ENCODE data around the gene KLHL11. TPM values are rescaled to one million over a fixed set of nuclear protein-coding genes. Genes with fewer than 3 reads are reported as not detected.

KLHL11 gene
- total and polyA plus RNA-seq, 8 donors = 8.7 to 13.3 (median 9.9) TPM

GRCh38 chr17:41818024-41818423 lies 47.2 kb downstream of the KLHL11 start:
- no peaks in the 10 kb centered on the region for H3K36me3 ChIP-seq
- no peak for TF ChIP-seq CTCF (IDR thresholded peaks at IDR 0.05)
- no peak overlapping the region for H3K4me3 ChIP-seq
- no peak overlapping the region for H3K27ac ChIP-seq
- no peaks in the 10 kb centered on the region for H3K4me1 ChIP-seq
- peaks cover 0 to 2% of the 10 kb centered on the region in 2 donors for H3K27me3 ChIP-seq
- H3K9me3 ChIP-seq = no peaks in the 10 kb centered on the region
- ATAC-seq (no peak), DNase-seq (no peak)
- intact Hi-C loops (cut with DNase I) = no loop called here

DNA sequence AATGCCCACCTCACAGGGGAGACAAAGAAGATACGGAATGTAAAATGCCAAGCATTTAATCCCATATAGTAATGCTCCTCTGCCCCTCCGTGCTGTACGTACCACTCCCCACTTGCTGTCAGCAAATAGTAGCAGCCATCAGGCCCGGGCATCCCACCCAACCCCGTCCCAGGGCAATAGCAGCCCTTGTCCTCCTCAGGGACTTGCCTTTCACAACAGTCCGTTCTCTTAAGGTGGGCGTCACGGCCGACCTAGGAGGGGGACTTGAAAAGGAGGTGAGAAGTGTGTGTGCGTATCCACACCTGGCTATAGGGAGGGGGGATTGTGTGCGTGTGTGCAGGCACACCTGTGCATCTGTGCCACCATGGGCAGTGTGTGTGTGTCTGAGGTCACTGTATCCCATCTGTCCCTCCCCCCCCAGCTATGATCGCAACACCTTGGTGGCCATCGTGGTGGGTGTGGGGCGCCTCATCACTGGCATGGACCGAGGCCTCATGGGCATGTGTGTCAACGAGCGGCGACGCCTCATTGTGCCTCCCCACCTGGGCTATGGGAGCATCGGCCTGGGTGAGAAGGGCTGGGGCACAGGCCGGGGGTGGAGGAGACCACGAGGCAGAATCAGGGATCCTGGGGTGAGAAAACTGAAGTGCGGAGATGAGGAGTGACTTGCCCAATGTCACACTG lies 48.4 kb downstream of the KLHL11 start:
- intact Hi-C loops (cut with DNase I) = no loop called here
- ATAC-seq = no peak
- H3K4me3 ChIP-seq = no peak overlapping the region

GRCh38 chr17:41814195-41814594 lies 51.0 kb downstream of the KLHL11 start:
- ATAC-seq = no peak
- no peak overlapping the region for H3K27ac ChIP-seq
- no peak for DNase-seq
- H3K9me3 ChIP-seq = no peaks in the 10 kb centered on the region
- H3K36me3 ChIP-seq = no peaks in the 10 kb centered on the region
- H3K4me1 ChIP-seq = peaks cover 12 to 32% of the 10 kb centered on the region in 2 donors
- peaks cover 0 to 36% of the 10 kb centered on the region in 2 donors for H3K27me3 ChIP-seq
- no peak for TF ChIP-seq CTCF (IDR thresholded peaks at IDR 0.05)
- peak overlapping the region in 1 of 2 donors; percentile 63 for H3K4me3 ChIP-seq
- intact Hi-C loops (cut with DNase I) = loop anchor here in 1 of 2 donors (5.0 kb wide), 1 partner anchor 72 kb away; no protein-coding TSS in a partner anchor

More for the DNA sequence above, 48.4 kb downstream of the KLHL11 start:
- H3K27ac ChIP-seq = no peak overlapping the region
- peaks cover 0 to 15% of the 10 kb centered on the region in 2 donors for H3K27me3 ChIP-seq
- no peaks in the 10 kb centered on the region for H3K36me3 ChIP-seq
- TF ChIP-seq CTCF (IDR thresholded peaks at IDR 0.05) = no peak
- H3K9me3 ChIP-seq = no peaks in the 10 kb centered on the region
- no peak for DNase-seq
- peaks cover 5 to 10% of the 10 kb centered on the region in 2 donors for H3K4me1 ChIP-seq

- Histone ChIP-seq H3K27ac (peak overlapping the region in 1 of 2 donors; percentile 13), H3K36me3 (no peaks in the 10 kb centered on the region), H3K4me1 (peaks cover 12 to 32% of the 10 kb centered on the region in 2 donors), H3K27me3 (peaks cover 0 to 36% of the 10 kb centered on the region in 2 donors), H3K9me3 (no peaks in the 10 kb centered on the region), H3K4me3 (peak overlapping the region; percentile 63 to 74)
- DNase-seq (no peak), ATAC-seq (no peak)
- TF ChIP-seq CTCF (IDR thresholded peaks at IDR 0.05) = no peak
- intact Hi-C loops (cut with DNase I) = loop anchor here in 1 of 2 donors (5.0 kb wide), 1 partner anchor 71 kb away; no protein-coding TSS in a partner anchor
Measured at GRCh38 chr17:41813699-41814124, 51.5 kb downstream of the KLHL11 start.

- intact Hi-C loops (cut with DNase I) = loop anchor here in 1 of 2 donors (5.0 kb wide), 1 partner anchor 71 kb away; no protein-coding TSS in a partner anchor
- TF ChIP-seq CTCF (IDR thresholded peaks at IDR 0.05) = no peak
- H3K27ac ChIP-seq = peak overlapping the region in 1 of 2 donors; percentile 44
Measured at GRCh38 chr17:41813152-41813680, 52.0 kb downstream of the KLHL11 start.

More at GRCh38 chr17:41813152-41813680, 52.0 kb downstream of the KLHL11 start:
- Histone ChIP-seq H3K27me3 (peaks cover 0 to 36% of the 10 kb centered on the region in 2 donors), H3K36me3 (no peaks in the 10 kb centered on the region), H3K4me3 (peak overlapping the region; percentile 63 to 74), H3K9me3 (no peaks in the 10 kb centered on the region), H3K4me1 (peaks cover 12 to 32% of the 10 kb centered on the region in 2 donors)
- DNase-seq = no peak
- ATAC-seq = no peak
